Neural cell (in vitro differentiated cells): ENCODE data around the gene MAP3K5. TPM values are rescaled to one million over a fixed set of nuclear protein-coding genes. Genes with fewer than 3 reads are reported as not detected.

Experiments
- H2AFZ ChIP-seq: fragments of 200-600, 300-800 bp; sonication (generic), shearing (Covaris generic); 2 replicates; pipeline ENCODE4 v1.6.0; 2014; ENCODE audit warnings: low read depth, mild to moderate bottlenecking, antibody characterized with exemption, low read length, moderate library complexity
- H3F3A ChIP-seq: fragments of 200-600 bp; shearing (Covaris generic); 2 replicates; pipeline ENCODE4 v1.6.1; 2016; ENCODE audit warnings: mild to moderate bottlenecking, moderate library complexity, mixed read lengths, antibody characterized with exemption, low read length; ENCODE audit not compliant: insufficient read depth, poor library complexity, severe bottlenecking
- H3K27ac ChIP-seq: fragments of 200-600, 300-800 bp; sonication (generic), shearing (Covaris generic); 2 replicates; pipeline ENCODE4 v1.5.1; 2014; ENCODE audit warnings: mild to moderate bottlenecking, low read length, moderate library complexity
- H3K27me3 ChIP-seq: fragments of 300-800, 200-600 bp; sonication (generic), shearing (Covaris generic); 2 replicates; pipeline ENCODE4 v1.6.0; 2014; ENCODE audit warnings: mild to moderate bottlenecking, low read depth, low read length, moderate library complexity; ENCODE audit not compliant: insufficient read depth
- H3K36me3 ChIP-seq: fragments of 300-800, 200-600 bp; sonication (generic), shearing (Covaris generic); 2 replicates; pipeline ENCODE4 v1.5.1; 2014; ENCODE audit warnings: mild to moderate bottlenecking, antibody characterized with exemption, low read length, moderate library complexity; ENCODE audit not compliant: insufficient read depth
- H3K4me2 ChIP-seq: fragments of 300-800, 200-600 bp; sonication (generic), shearing (Covaris generic); 2 replicates; pipeline ENCODE4 v1.6.0; 2014; ENCODE audit warnings: mild to moderate bottlenecking, low read length
- H3K4me3 ChIP-seq: fragments of 300-800, 200-600 bp; sonication (generic), shearing (Covaris generic); 2 replicates; pipeline ENCODE4 v1.5.1; 2014; ENCODE audit warnings: mild to moderate bottlenecking, low read length, moderate library complexity
- H3K79me2 ChIP-seq: fragments of 200-600 bp; shearing (Covaris generic); replicated peaks from 2 replicates; pipeline ENCODE4 v1.6.0; 2014; ENCODE audit warnings: mild to moderate bottlenecking, low read length, moderate library complexity; ENCODE audit not compliant: insufficient read depth
- H3K9ac ChIP-seq: fragments of 300-800, 200-600 bp; sonication (generic), shearing (Covaris generic); 2 replicates; pipeline ENCODE4 v1.6.1; 2016; ENCODE audit warnings: mild to moderate bottlenecking, low read length, mixed read lengths
- H3K9me2 ChIP-seq: fragments of 200-600 bp; shearing (Covaris generic); 2 replicates; pipeline ENCODE4 v1.6.1; 2016; ENCODE audit warnings: mild to moderate bottlenecking, low read length, mixed read lengths; ENCODE audit not compliant: insufficient read depth
- H3K9me3 ChIP-seq: fragments of 200-600, 300-800 bp; sonication (generic), shearing (Covaris generic); 2 replicates; pipeline ENCODE4 v1.6.1; 2016; ENCODE audit warnings: mild to moderate bottlenecking, mixed run types, low read length, moderate library complexity, mixed read lengths
- H4K20me1 ChIP-seq: fragments of 200-600 bp; shearing (Covaris generic); 2 replicates; pipeline ENCODE4 v1.6.1; 2016; ENCODE audit warnings: mild to moderate bottlenecking, mixed run types; ENCODE audit not compliant: insufficient read depth
- EP300 ChIP-seq: fragments of 450-650 bp; conservative IDR thresholded peaks from 2 replicates; pipeline ENCODE4 v1.6.1; 2014; ENCODE audit warnings: antibody characterized with exemption, mild to moderate bottlenecking, moderate library complexity; ENCODE audit not compliant: poor library complexity, severe bottlenecking
- EZH2 ChIP-seq: fragments of 200-600, 300-800 bp; shearing (Covaris generic), sonication (generic); IDR thresholded peaks from 2 replicates; pipeline ENCODE4 v1.6.1; 2014; ENCODE audit warnings: antibody characterized with exemption, low read length, borderline replicate concordance, mild to moderate bottlenecking; ENCODE audit not compliant: insufficient read depth, poor library complexity, severe bottlenecking
- MXI1 ChIP-seq: fragments of 450-650 bp; conservative IDR thresholded peaks from 2 replicates; pipeline ENCODE4 v1.6.1; 2014; ENCODE audit warnings: antibody characterized with exemption, mild to moderate bottlenecking; ENCODE audit not compliant: poor library complexity, severe bottlenecking
- POLR2AphosphoS5 ChIP-seq: IDR thresholded peaks from 2 replicates; pipeline ENCODE4 v1.6.1; 2012
- RAD21 ChIP-seq: fragments of 450-650 bp; conservative IDR thresholded peaks from 2 replicates; pipeline ENCODE4 v1.6.1; 2014; ENCODE audit warnings: antibody characterized with exemption, mild to moderate bottlenecking, moderate library complexity
- REST ChIP-seq: IDR thresholded peaks from 2 replicates; pipeline ENCODE4 v1.6.1; 2012; ENCODE audit warnings: borderline replicate concordance
- SMC3 ChIP-seq: fragments of 450-650 bp; conservative IDR thresholded peaks from 2 replicates; pipeline ENCODE4 v1.6.1; 2014; ENCODE audit warnings: antibody characterized with exemption, mild to moderate bottlenecking, moderate library complexity; ENCODE audit not compliant: poor library complexity
- TAF1 ChIP-seq: IDR thresholded peaks from 2 replicates; pipeline ENCODE4 v1.6.1; 2012; ENCODE audit warnings: low read depth
- polyA plus RNA-seq: library from polyadenylated mRNA; depleted of rRNA; stranded (reverse); fragments of >200 nt; gene quantifications from 2 replicates; pipeline ENCODE4 v1.2.3, GENCODE V29; 2014
- TF ChIP-seq, protein P1 (sequence below): fragments of 450-650 bp; IDR thresholded peaks from 2 replicates; pipeline ENCODE4 v1.5.1; 2014; ENCODE audit warnings: antibody characterized with exemption, mild to moderate bottlenecking, moderate library complexity; ENCODE audit not compliant: poor library complexity, severe bottlenecking

The MAP3K5 gene
- polyA plus RNA-seq, 1 donor from 2014 or later, result 2.0 TPM

DNA sequence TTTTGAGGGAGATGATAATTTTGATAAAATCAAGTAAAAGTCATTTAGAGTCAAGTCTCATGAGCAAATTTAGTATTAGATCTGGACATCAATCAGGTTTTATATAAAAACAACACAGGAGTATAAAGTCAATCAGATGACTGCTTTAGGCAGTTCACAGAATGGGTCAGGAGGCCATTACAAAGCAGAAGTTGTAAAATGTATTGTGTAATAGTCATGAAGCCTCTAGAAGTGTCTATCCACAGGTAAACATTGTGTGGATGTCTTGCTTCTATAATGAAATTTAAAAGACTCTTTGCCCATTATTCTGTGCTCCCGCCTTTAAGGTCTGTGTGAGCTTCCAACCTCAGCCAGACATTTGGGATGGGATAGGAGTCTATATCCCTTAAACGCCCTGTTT lies 270.9 kb downstream of the MAP3K5 start:
- H3K27ac ChIP-seq, result no peak overlapping the region
- no peak overlapping the region for H2AFZ ChIP-seq
- no peaks in the 10 kb centered on the region for H4K20me1 ChIP-seq
- H3K79me2 ChIP-seq, result no peaks in the 10 kb centered on the region
- H3K4me3 ChIP-seq, result no peak overlapping the region
- H3K9me2 ChIP-seq, result no peaks in the 10 kb centered on the region
- H3K9ac ChIP-seq, result no peak overlapping the region
- no peaks in the 10 kb centered on the region for H3K9me3 ChIP-seq
- no peaks in the 10 kb centered on the region for H3K36me3 ChIP-seq
- H3K4me2 ChIP-seq, result no peak overlapping the region
- no peaks in the 10 kb centered on the region for H3F3A ChIP-seq
- TF ChIP-seq, protein P1, sequence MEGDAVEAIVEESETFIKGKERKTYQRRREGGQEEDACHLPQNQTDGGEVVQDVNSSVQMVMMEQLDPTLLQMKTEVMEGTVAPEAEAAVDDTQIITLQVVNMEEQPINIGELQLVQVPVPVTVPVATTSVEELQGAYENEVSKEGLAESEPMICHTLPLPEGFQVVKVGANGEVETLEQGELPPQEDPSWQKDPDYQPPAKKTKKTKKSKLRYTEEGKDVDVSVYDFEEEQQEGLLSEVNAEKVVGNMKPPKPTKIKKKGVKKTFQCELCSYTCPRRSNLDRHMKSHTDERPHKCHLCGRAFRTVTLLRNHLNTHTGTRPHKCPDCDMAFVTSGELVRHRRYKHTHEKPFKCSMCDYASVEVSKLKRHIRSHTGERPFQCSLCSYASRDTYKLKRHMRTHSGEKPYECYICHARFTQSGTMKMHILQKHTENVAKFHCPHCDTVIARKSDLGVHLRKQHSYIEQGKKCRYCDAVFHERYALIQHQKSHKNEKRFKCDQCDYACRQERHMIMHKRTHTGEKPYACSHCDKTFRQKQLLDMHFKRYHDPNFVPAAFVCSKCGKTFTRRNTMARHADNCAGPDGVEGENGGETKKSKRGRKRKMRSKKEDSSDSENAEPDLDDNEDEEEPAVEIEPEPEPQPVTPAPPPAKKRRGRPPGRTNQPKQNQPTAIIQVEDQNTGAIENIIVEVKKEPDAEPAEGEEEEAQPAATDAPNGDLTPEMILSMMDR, result no peak
- TF ChIP-seq MXI1, result no peak
- TF ChIP-seq SMC3, result no peak
- TF ChIP-seq TAF1, result no peak
- TF ChIP-seq RAD21, result no peak
- TF ChIP-seq POLR2AphosphoS5, result no peak
- TF ChIP-seq EP300, result no peak
- no peak for TF ChIP-seq EZH2
- no peak for TF ChIP-seq REST
- H3K27me3 ChIP-seq, result no peaks in the 10 kb centered on the region

- H3K9ac ChIP-seq, result no peak overlapping the region
- no peaks in the 10 kb centered on the region for H3K79me2 ChIP-seq
- no peak overlapping the region for H3K4me2 ChIP-seq
- H3K36me3 ChIP-seq, result no peaks in the 10 kb centered on the region
- H4K20me1 ChIP-seq, result no peaks in the 10 kb centered on the region
- no peaks in the 10 kb centered on the region for H3F3A ChIP-seq
- H3K9me3 ChIP-seq, result no peaks in the 10 kb centered on the region
- no peak overlapping the region for H3K27ac ChIP-seq
- H2AFZ ChIP-seq, result no peak overlapping the region
- no peaks in the 10 kb centered on the region for H3K9me2 ChIP-seq
- TF ChIP-seq TAF1, result no peak
- H3K27me3 ChIP-seq, result no peaks in the 10 kb centered on the region
- H3K4me3 ChIP-seq, result no peak overlapping the region
Measured at GRCh38 chr6:136520517-136520916, 271.8 kb downstream of the MAP3K5 start.

DNA sequence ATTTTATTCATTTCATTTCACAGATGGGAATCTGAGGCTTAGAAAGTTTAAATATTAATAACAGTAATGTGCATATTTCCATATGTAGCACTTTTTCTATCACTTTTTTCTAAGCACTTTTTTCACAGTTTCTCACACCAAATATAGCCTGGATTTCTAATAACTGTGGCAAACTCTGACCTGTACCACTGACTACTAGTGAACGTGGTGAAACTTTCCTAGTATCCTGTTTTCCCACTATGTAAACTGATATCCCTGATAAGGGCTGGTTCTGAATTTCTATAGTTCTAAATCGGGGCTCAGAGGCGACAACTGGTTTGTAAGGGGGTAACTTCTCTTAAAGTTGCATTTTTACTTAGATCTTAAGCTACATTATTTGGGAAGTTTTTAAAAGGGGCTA lies 274.7 kb downstream of the MAP3K5 start:
- no peaks in the 10 kb centered on the region for H3K9me2 ChIP-seq
- no peaks in the 10 kb centered on the region for H4K20me1 ChIP-seq
- no peaks in the 10 kb centered on the region for H3F3A ChIP-seq
- H3K36me3 ChIP-seq, result no peaks in the 10 kb centered on the region
- H3K27ac ChIP-seq, result no peak overlapping the region
- no peaks in the 10 kb centered on the region for H3K9me3 ChIP-seq
- no peak overlapping the region for H3K4me3 ChIP-seq
- H3K9ac ChIP-seq, result no peak overlapping the region
- no peaks in the 10 kb centered on the region for H3K27me3 ChIP-seq
- H3K79me2 ChIP-seq, result no peaks in the 10 kb centered on the region
- H2AFZ ChIP-seq, result no peak overlapping the region
- no peak for TF ChIP-seq MXI1
- TF ChIP-seq REST, result no peak
- no peak for TF ChIP-seq RAD21
- TF ChIP-seq POLR2AphosphoS5, result no peak
- TF ChIP-seq EZH2, result no peak
- no peak for TF ChIP-seq TAF1
- TF ChIP-seq EP300, result no peak
- TF ChIP-seq, protein P1, result no peak
- no peak for TF ChIP-seq SMC3
- H3K4me2 ChIP-seq, result no peak overlapping the region
